ENCODE data around the gene CCR4. TPM values are rescaled to one million over a fixed set of nuclear protein-coding genes. Genes with fewer than 3 reads are reported as not detected.
"Not testable (repeated sequence)": the region's sequence is repeated elsewhere in the genome, so short reads cannot be mapped to it uniquely, and the experiment has no call there.

The CCR4 gene
- total RNA-seq, 1 donor = not detected

DNA sequence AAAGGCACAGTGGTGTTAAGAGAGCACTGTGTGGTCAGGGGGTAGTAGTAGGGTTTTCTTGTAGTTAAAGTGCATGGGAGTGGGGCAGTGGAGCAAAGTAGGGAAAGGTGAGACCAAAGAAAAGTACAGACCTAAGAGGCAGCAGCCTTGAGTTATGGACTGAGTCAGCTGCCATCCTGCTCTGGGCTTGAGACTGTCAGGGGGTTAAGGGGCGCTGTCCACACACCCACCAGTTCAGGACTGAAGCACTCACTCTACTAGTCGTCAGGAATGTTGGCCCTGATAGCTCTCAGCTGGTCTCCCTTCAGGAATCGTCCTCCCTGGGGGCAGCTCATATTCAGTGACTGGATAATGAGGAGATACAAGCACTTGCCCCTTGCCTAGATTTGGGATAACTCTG, 7.9 kb downstream of the CCR4 start:
- Histone ChIP-seq H4K20me1 (ENCODE audit: insufficient read depth, low read length) (no peaks in the 10 kb centered on the region), H3K36me3 (ENCODE audit: insufficient read depth, low read length) (no peaks in the 10 kb centered on the region), H3K4me3 (ENCODE audit: insufficient read depth, low read length) (no peak overlapping the region), H3K79me2 (ENCODE audit: insufficient read depth, low read length) (no peaks in the 10 kb centered on the region), H3K4me2 (ENCODE audit: insufficient read depth, low read length) (no peak overlapping the region), H3K27me3 (ENCODE audit: insufficient read depth, low read length) (peaks cover 5% of the 10 kb centered on the region), H3K9me3 (ENCODE audit: low read depth, low read length) (no peaks in the 10 kb centered on the region), H2AFZ (ENCODE audit: low read length) (no peak overlapping the region), H3K4me1 (ENCODE audit: insufficient read depth, low read length) (no peaks in the 10 kb centered on the region), H3K27ac (ENCODE audit: low read depth, low read length) (no peak overlapping the region)
- TF ChIP-seq, protein P1, sequence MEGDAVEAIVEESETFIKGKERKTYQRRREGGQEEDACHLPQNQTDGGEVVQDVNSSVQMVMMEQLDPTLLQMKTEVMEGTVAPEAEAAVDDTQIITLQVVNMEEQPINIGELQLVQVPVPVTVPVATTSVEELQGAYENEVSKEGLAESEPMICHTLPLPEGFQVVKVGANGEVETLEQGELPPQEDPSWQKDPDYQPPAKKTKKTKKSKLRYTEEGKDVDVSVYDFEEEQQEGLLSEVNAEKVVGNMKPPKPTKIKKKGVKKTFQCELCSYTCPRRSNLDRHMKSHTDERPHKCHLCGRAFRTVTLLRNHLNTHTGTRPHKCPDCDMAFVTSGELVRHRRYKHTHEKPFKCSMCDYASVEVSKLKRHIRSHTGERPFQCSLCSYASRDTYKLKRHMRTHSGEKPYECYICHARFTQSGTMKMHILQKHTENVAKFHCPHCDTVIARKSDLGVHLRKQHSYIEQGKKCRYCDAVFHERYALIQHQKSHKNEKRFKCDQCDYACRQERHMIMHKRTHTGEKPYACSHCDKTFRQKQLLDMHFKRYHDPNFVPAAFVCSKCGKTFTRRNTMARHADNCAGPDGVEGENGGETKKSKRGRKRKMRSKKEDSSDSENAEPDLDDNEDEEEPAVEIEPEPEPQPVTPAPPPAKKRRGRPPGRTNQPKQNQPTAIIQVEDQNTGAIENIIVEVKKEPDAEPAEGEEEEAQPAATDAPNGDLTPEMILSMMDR (IDR thresholded peaks at IDR 0.05; ENCODE audit: extremely low read depth, low read depth, low read length) = no peak
- DNase-seq (ENCODE audit: insufficient read length, low spot score, missing footprints) = no peak

DNA sequence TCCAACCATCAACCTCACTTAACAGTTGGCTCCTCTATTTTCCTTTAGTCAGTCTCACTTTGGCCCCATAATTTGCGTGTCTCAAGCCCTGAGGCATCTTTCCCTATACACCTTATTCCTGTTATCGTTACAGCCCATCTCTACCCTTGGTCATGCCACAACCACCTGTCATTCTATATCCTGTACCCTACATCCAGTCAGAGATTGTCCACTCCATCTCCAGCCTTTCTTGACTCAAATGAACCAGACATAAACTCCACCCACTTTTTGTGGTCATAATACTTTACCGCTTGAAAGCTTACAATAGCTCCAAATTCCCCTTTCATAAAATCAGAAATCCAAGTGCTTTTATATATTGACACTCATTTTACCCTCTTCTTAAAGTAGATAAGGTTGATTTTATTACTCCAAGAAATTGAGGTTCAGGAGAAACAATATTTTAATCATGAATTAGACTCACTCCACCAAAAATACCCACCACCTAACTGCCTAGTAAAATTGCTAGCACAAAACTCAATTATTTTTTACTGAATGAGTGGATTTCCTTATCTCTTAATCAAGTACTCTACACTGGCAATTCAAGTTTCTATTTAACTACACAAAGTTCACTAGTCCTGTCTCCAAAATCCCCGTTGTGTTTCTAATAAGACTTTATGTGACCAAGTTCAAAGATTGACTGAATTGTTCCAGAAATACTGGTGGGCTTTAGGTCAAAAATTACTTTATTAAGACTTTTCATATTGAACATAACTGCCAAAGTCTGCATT, 9.1 kb downstream of the CCR4 start:
- Histone ChIP-seq H4K20me1 (ENCODE audit: insufficient read depth, low read length) (no peaks in the 10 kb centered on the region), H3K9me3 (ENCODE audit: low read depth, low read length) (no peaks in the 10 kb centered on the region), H3K27me3 (ENCODE audit: insufficient read depth, low read length) (peaks cover 5% of the 10 kb centered on the region), H3K36me3 (ENCODE audit: insufficient read depth, low read length) (no peaks in the 10 kb centered on the region), H2AFZ (ENCODE audit: low read length) (no peak overlapping the region), H3K4me3 (ENCODE audit: insufficient read depth, low read length) (no peak overlapping the region), H3K27ac (ENCODE audit: low read depth, low read length) (no peak overlapping the region), H3K4me1 (ENCODE audit: insufficient read depth, low read length) (no peaks in the 10 kb centered on the region), H3K79me2 (ENCODE audit: insufficient read depth, low read length) (no peaks in the 10 kb centered on the region), H3K4me2 (ENCODE audit: insufficient read depth, low read length) (no peak overlapping the region)
- no peak for DNase-seq (ENCODE audit: insufficient read length, low spot score, missing footprints)
- TF ChIP-seq, protein P1 (IDR thresholded peaks at IDR 0.05; ENCODE audit: extremely low read depth, low read depth, low read length) = no peak

DNA sequence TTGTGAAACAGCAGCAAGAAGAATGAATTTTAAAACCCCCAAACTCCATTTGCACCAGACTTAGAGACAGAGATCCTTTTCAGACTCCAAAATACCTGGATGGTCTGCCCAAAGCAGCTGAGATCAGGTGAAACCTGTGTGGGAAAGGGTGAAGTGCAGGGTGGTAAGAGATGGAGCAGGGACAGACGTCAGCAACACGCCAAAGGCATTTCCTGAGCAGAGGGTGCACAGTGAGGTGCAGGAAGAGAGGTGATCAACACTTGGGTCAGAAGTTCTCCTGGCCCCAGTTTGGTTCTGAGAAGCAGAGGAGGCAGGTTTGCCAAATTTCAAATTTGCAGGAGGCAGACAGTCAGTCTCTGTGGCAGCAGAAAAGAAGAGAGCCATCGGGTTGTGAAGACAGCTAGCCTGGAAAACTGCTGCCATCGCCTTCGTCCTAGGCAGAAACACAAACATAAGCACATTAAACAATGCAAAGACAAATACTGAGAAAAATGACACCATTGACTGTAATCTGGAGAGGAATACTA, 9.8 kb downstream of the CCR4 start:
- no peak overlapping the region for H3K4me2 ChIP-seq (ENCODE audit: insufficient read depth, low read length)
- TF ChIP-seq, protein P1 (IDR thresholded peaks at IDR 0.05; ENCODE audit: extremely low read depth, low read depth, low read length) = no peak
- peaks cover 5% of the 10 kb centered on the region for H3K27me3 ChIP-seq (ENCODE audit: insufficient read depth, low read length)
- H3K79me2 ChIP-seq (ENCODE audit: insufficient read depth, low read length) = no peaks in the 10 kb centered on the region
- no peak overlapping the region for H3K4me3 ChIP-seq (ENCODE audit: insufficient read depth, low read length)
- no peaks in the 10 kb centered on the region for H4K20me1 ChIP-seq (ENCODE audit: insufficient read depth, low read length)
- no peaks in the 10 kb centered on the region for H3K9me3 ChIP-seq (ENCODE audit: low read depth, low read length)
- H3K27ac ChIP-seq (ENCODE audit: low read depth, low read length) = no peak overlapping the region
- no peaks in the 10 kb centered on the region for H3K4me1 ChIP-seq (ENCODE audit: insufficient read depth, low read length)
- DNase-seq (ENCODE audit: insufficient read length, low spot score, missing footprints) = no peak
- no peak overlapping the region for H2AFZ ChIP-seq (ENCODE audit: low read length)
- no peaks in the 10 kb centered on the region for H3K36me3 ChIP-seq (ENCODE audit: insufficient read depth, low read length)

DNA sequence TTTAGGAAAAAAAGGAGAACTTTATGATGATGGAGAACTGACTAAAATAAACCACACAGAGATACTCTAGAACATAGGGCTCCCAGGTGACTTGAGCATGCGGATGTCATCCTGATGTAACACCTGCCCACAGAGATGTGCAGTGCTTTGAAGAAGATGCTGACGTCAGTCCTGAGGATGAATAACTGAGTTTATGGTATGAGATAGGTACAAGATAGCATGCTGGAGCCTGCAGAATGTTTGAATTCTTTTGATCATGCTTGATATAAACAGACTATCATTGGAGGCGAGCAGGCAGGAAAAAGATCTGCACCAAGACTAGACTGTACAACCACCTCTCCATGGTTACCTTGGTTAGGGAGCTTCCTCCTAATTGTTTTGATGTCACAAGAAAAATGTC, 12.4 kb downstream of the CCR4 start:
- DNase-seq (ENCODE audit: insufficient read length, low spot score, missing footprints) = no peak
- no peak overlapping the region for H2AFZ ChIP-seq (ENCODE audit: low read length)
- no peak overlapping the region for H3K4me2 ChIP-seq (ENCODE audit: insufficient read depth, low read length)
- no peaks in the 10 kb centered on the region for H4K20me1 ChIP-seq (ENCODE audit: insufficient read depth, low read length)
- peaks cover 5% of the 10 kb centered on the region for H3K27me3 ChIP-seq (ENCODE audit: insufficient read depth, low read length)
- no peaks in the 10 kb centered on the region for H3K4me1 ChIP-seq (ENCODE audit: insufficient read depth, low read length)
- H3K9me3 ChIP-seq (ENCODE audit: low read depth, low read length) = no peaks in the 10 kb centered on the region
- no peak overlapping the region for H3K4me3 ChIP-seq (ENCODE audit: insufficient read depth, low read length)
- no peaks in the 10 kb centered on the region for H3K36me3 ChIP-seq (ENCODE audit: insufficient read depth, low read length)
- TF ChIP-seq, protein P1 (IDR thresholded peaks at IDR 0.05; ENCODE audit: extremely low read depth, low read depth, low read length) = no peak
- no peaks in the 10 kb centered on the region for H3K79me2 ChIP-seq (ENCODE audit: insufficient read depth, low read length)
- no peak overlapping the region for H3K27ac ChIP-seq (ENCODE audit: low read depth, low read length)

DNA sequence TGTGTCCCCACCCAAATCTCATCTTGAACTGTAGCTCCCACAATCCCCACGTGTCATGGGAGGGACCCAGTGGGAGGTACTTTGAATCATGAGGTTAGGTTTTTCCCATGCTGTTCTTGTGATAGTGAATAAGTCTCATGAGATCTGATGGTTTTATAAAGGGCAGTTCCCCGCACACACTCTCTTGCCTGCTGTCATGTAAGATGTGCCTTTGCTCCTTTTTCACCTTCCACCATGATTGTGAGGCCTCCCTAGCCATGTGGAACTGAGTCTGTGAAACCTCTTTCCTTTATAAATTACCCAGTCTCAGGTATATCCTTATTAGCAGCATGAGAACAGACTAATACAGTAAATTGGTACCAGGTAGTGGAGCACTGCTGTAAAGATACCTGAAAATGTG, 13.3 kb downstream of the CCR4 start:
- H3K36me3 ChIP-seq (ENCODE audit: insufficient read depth, low read length); H4K20me1 ChIP-seq (ENCODE audit: insufficient read depth, low read length); H3K9me3 ChIP-seq (ENCODE audit: low read depth, low read length); H2AFZ ChIP-seq (ENCODE audit: low read length); DNase-seq (ENCODE audit: insufficient read length, low spot score, missing footprints); H3K27me3 ChIP-seq (ENCODE audit: insufficient read depth, low read length); H3K4me1 ChIP-seq (ENCODE audit: insufficient read depth, low read length); H3K79me2 ChIP-seq (ENCODE audit: insufficient read depth, low read length); H3K27ac ChIP-seq (ENCODE audit: low read depth, low read length); H3K4me2 ChIP-seq (ENCODE audit: insufficient read depth, low read length); H3K4me3 ChIP-seq (ENCODE audit: insufficient read depth, low read length): not testable (repeated sequence)

DNA sequence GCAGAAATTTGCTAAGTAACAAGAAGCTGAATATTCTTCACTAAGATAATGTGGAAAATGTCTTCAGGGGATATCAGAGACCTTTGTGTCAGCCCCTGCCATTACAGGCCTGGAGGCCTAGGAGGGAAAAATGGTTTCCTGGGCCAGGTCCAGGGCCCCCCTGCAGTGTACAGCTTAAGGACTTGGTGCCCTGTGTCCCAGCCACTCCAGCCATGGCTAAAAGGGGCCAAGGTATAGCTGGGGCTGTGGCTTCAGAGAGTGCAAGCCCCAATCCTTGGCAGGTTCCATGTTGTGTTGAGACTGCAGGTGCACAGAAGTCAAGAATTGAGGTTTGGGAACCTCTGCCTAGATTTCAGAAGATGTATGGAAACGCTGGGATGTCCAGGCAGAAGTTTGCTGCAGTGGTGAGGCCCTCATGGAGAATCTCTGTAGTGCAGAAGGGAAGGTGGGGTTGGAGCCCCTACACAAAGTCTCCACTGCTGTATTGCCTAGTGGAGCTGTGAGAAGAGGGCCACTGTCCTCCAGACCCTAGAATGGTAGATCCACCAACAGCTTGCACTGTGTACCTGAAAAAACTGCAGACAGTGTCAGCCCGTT, 14.3 kb downstream of the CCR4 start:
- not testable (repeated sequence) for H3K36me3 ChIP-seq (ENCODE audit: insufficient read depth, low read length); H2AFZ ChIP-seq (ENCODE audit: low read length); H3K79me2 ChIP-seq (ENCODE audit: insufficient read depth, low read length); H3K27ac ChIP-seq (ENCODE audit: low read depth, low read length); H3K9me3 ChIP-seq (ENCODE audit: low read depth, low read length); H3K27me3 ChIP-seq (ENCODE audit: insufficient read depth, low read length); DNase-seq (ENCODE audit: insufficient read length, low spot score, missing footprints); H4K20me1 ChIP-seq (ENCODE audit: insufficient read depth, low read length); H3K4me1 ChIP-seq (ENCODE audit: insufficient read depth, low read length); H3K4me2 ChIP-seq (ENCODE audit: insufficient read depth, low read length); H3K4me3 ChIP-seq (ENCODE audit: insufficient read depth, low read length)

Measured in osteoblast (primary cell).